NCI-H2029 (cell line): ENCODE measurements around the gene DDX56.
"Not testable (repeated sequence)": the region's sequence is repeated elsewhere in the genome, so short reads cannot be mapped to it uniquely, and the experiment has no call there.

Experiments
- DNase-seq: peaks from one replicate; lab custom pipeline; 2025; lab: John Stamatoyannopoulos, UW

The DDX56 gene

DNA sequence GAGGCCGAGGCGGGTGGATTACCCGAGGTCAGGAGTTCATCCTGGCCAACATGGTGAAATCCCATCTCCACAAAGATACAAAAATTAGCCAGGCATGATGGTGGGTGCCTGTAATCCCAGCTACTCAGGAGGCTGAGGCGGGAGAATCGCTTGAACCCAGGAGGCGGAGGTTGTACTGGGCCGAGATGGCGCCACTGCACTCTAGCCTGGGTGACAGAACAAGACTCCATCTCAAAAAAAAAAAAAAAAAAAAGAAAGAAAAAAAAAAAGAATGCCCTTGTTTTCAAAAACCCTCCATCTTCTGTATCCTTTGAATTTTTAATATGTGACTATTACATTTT, 11.1 kb downstream of the DDX56 start:
- DNase-seq: not testable (repeated sequence)

DNA sequence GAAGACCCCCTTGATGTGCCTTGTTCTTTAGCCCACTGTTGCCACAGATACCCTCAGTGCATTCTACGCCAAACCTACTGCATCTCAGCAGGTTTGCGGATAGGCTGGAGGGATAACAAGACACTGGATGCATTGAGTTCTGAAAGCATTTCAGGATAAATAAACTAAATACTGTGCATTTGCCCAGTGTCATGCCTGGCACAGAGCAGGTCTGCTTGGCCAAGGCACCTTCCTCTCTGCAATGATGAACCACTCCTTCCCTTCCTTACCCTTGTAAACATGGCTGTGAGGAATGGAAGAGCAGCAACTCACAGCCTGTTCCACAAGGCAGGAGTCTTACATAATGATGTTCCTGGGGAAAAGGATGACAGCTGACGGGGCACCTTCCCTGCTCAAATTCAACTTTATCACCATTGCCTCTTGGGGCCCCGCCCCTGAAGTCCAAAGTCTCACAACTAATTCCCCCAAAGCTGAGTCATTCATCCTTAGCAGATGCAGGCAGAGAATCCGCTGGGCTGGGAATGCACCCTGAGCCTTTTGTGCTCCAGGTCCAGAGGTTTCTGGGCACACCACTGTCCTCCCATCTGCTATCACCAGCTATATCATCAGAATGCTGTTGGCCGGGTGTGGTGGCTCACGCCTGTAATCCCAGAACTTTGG, 11.6 kb downstream of the DDX56 start:
- DNase-seq: no peak

DNA sequence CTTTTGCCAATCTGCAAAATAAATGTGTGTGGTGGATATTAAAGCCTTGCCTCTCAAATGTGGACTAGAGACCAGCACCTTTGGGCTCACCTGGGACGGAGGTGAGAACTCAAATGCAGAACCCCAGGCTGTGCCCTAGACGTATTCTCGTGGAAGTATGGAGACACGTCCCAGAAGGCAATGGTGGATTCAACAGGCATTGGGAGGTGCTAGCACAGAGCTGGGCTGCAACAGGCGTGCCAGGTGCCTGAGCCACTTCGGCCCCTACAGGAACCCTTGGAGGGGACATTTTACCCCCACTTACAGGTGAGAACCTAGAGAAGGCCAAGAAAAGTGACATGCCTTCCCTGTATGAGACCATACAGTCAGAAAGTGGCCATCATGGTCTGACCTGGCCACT, 12.2 kb downstream of the DDX56 start:
- DNase-seq: no peak

DNA sequence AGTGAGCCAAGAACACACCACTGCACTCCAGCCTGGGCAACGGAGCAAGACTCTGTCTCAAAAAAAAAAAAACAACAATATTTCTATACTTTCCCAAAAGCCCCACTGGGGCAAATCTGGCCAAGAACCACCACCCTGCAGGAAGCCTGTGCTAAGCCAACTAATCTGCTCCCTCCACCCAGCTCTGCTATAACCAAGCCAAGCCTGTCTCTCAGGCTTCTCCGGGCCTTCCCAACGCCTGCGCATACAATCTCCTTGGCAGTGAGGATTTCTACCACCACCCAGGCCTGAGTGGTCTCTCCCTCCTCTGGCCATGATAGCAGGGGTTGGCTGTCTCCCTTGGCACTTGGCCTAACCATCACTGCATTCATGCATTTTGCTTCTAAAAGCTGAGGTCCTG, 14.2 kb downstream of the DDX56 start:
- no peak for DNase-seq

- DNase-seq: no peak
Measured at GRCh38 chr7:44557485-44557884, 16.2 kb downstream of the DDX56 start.

DNA sequence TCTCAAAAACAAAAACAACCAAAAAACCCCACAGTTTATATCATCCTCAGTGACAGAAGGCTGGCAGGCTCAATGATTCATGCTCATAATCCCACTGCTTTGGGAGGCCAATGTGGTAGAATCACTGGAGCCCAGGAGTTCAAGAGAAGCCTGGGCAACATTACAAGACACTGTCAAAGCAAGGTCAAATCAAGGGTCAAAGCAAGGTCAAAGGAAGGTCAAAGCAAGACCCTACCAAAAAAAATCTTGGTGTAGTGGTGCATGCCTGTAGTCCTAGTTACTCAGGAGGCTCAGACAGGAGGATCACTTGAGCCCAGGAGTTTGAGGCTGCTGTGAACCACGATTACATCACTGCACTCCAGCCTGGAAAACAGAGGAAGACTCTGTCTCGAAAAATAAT, 18.4 kb downstream of the DDX56 start:
- DNase-seq: no peak

DNA sequence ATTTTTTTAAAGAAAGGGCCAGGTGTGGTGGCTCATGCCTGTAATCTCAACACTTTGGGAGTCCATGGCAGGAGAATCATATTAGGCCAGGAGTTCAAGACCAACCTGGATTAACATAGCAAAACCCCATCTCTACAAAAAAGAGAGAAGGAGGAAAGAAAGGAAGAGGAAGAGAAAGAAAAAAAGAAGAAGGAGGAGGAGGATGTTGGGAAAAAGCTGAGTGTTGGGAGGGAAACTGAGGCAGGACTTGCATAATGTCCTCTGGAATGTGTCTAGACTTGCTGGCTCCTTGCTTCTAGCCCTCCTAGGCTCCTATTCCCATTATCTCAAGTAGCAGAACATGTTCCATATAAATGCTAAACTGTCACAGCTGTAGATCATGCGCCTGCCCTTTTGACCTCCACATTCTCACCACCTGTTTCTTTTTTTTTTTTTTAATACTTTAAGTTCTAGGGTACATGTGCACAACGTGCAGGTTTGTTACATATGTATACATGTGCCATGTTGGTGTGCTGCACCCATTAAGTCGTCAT, 21.2 kb downstream of the DDX56 start:
- not testable (repeated sequence) for DNase-seq

- DNase-seq: no peak
Measured at GRCh38 chr7:44549457-44549856, 24.3 kb downstream of the DDX56 start.

GRCh38 chr7:44548893-44549292, 24.8 kb downstream of the DDX56 start:
- DNase-seq: no peak

GRCh38 chr7:44547536-44548231, 26.0 kb downstream of the DDX56 start:
- no peak for DNase-seq

GRCh38 chr7:44541876-44542610, 31.7 kb downstream of the DDX56 start:
- no peak for DNase-seq

- DNase-seq: no peak
Measured at GRCh38 chr7:44541028-44541869, 32.5 kb downstream of the DDX56 start, which contains the start of gene NPC1L1. NPC1L1 (minus strand) TSS chr7:44541330; CDS start chr7:44541259, 71 bp downstream.

- no peak for DNase-seq
Measured at GRCh38 chr7:44540592-44541027, 33.1 kb downstream of the DDX56 start.

DNA sequence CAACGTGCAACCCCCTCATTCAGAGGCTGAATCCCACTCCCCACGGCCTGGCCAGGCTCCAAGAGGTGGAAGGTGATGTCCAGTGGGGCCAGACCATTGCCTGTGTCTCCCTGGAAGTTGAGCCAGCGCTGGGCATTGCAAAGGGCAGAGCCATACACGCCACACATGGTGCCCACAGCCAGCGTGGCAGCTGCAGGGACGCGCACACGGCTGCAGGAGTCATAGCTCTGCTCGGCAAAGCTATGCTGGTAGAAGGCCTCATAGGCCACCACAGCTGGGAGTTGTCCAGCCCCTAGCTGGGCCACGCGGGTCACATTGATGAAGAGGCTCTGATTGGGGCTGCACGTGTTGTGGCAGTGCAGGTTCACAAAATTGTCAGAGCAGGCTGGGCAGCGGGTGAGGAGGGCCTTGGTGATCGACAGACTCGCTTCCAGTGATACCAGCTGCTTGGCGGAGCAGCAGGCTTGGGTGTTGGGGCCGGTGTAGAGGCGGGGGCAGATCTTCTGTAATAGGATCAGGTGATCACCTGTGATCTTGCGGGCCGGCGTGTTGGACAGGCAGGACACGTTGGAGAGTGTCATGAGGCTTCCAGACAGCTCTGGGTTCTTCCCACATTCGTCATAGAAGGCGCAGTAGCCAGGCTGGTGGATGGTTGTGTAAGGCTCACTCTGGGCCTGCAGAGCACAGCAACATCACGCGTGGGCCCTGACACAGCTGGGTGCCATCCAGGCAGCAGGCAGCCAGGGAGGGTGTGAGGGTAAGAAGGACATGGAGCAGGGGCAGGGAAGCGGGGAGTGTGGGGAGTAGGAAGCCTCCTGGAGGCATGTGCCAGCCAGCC, 33.8 kb downstream of the DDX56 start:
- no peak for DNase-seq

GRCh38 chr7:44538798-44539668, 34.7 kb downstream of the DDX56 start:
- no peak for DNase-seq

GRCh38 chr7:44538093-44538797, 35.5 kb downstream of the DDX56 start:
- no peak for DNase-seq

DNA sequence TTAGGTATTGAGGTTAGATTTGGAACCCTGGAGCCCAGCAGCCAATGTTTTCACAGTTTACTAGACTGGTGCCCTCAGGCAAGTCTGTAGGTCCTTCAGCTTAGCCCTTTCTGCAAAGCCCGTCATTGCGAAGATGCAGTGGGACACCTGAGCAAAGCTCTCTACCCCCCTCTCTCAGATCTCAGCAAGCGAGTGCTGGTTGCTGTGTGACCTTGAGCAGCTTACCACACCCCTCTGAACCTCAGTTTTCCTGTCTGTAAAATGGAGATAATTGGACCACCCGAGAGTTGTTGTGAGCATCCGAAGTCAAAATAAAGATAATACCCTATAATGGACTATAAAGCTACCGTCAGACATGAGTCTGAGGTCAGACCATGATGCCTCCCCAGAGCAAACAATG, 36.3 kb downstream of the DDX56 start:
- DNase-seq: no peak

DNA sequence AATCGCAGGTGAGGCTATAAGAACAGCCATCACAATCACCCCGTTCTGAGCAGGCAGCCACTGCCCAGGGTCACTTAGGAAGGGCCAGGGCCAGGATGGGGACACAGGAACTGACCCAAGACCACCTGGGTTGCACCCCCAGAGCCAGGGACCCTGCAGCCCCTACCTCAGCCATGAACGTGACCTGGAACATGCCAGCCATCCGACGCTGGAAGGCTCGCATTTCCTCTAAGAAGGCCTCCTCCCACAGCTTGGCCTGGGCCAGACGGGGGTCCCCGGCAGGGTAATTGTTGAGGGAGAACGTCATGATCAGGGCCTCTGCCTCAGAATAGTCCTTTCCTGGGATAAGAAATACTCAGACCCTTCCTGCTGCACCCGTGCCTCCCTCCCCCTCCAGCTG, 37.6 kb downstream of the DDX56 start:
- DNase-seq: no peak

DNA sequence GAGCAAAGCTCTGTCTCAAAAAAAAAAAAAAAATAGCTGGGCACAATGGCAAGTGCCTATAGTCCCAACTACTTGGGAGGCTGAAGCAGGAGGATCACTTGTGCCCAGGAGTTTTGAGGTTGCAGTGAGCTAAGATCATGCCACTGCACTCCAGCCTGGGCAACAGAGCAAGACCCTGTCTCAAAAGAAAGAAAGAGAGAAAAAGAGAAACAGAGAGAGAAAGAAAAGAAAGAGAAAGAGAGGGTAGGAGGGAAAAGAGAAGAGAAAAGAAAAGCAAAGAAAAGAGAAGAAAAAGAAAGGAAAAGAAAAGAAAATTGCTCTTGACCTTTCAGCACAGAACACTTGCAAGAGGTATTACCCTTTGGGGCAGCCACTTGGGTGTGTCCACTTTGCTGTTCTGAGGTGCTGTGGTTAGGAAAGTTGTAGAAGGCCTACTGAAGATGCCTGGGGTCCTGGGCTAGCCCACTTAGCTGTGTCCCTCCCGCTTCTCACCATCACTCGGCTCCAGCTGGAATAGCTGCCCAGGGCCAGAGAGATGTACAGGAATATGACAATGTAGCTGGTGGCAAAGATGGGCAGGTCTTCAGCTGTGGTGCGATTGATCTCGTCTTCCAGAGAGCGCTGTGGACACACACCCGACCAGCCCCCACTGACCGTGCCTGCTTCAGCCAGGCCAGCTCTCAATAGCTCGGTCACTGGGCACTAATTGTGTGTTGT, 38.2 kb downstream of the DDX56 start:
- no peak for DNase-seq
